PC-3 (cell line): ENCODE measurements around the gene ATP10B. TPM values are rescaled to one million over a fixed set of nuclear protein-coding genes. Genes with fewer than 3 reads are reported as not detected.

Source experiments
- ATAC-seq: fragments of 200-7000 bp; cut with Tn5 transposase; 2 replicates; pipeline ENCODE4 v1.9.1; 2020; ENCODE audit warnings: mild to moderate bottlenecking, moderate library complexity
- BruUV-seq: library from RNA; stranded (reverse); fragments of 400-500 nt; replicated peaks from 2 replicates; lab custom pipeline; 2021; lab: Mats Ljungman, UMichigan
- CTCF ChIA-PET: fragments of 300-600 bp; sonication (Branson Sonifier 250); formaldehyde crosslinking; loops from one replicate; lab custom pipeline; 2022; ENCODE audit warnings: antibody characterized with exemption; lab: Charles Lee
- POLR2A ChIA-PET: fragments of 300-600 bp; sonication (Branson Sonifier 250); formaldehyde crosslinking; loops from one replicate; lab custom pipeline; 2022; ENCODE audit warnings: antibody characterized with exemption; ENCODE audit not compliant: unreplicated experiment; lab: Charles Lee
- DNase-seq: peaks from one replicate; pipeline ENCODE4 v3.0.0-alpha.2; 2015
- H2AFZ ChIP-seq: fragments of 300-600 bp; sonication (generic); 2 replicates; pipeline ENCODE4 v1.6.0; 2016; ENCODE audit warnings: antibody characterized with exemption, low read length
- H3F3A ChIP-seq: fragments of 300-600 bp; sonication (generic); one replicate; pipeline ENCODE4 v1.6.0; 2017; ENCODE audit warnings: antibody characterized with exemption, low read length, control low read depth, mild to moderate bottlenecking; ENCODE audit not compliant: unreplicated experiment
- H3K27ac ChIP-seq: fragments of 300-600 bp; sonication (generic); 2 replicates; pipeline ENCODE4 v1.5.1; 2016; ENCODE audit warnings: mild to moderate bottlenecking, low read length
- H3K27me3 ChIP-seq: fragments of 300-600 bp; sonication (generic); 2 replicates; pipeline ENCODE4 v1.6.1; 2016; ENCODE audit warnings: low read length, mixed read lengths
- H3K36me3 ChIP-seq: fragments of 300-600 bp; sonication (generic); 2 replicates; pipeline ENCODE4 v1.6.1; 2016; ENCODE audit warnings: low read depth, mixed run types, low read length, mixed read lengths
- H3K4me1 ChIP-seq: fragments of 300-600 bp; sonication (generic); 2 replicates; pipeline ENCODE4 v1.5.1; 2016; ENCODE audit warnings: low read length; ENCODE audit not compliant: insufficient read depth
- H3K4me2 ChIP-seq: fragments of 300-600 bp; sonication (generic); 2 replicates; pipeline ENCODE4 v1.6.0; 2016; ENCODE audit warnings: low read length
- H3K4me3 ChIP-seq: fragments of 300-600 bp; sonication (generic); 2 replicates; pipeline ENCODE4 v1.5.1; 2016; ENCODE audit warnings: mild to moderate bottlenecking, low read length, mixed read lengths
- H3K79me2 ChIP-seq: fragments of 300-600 bp; sonication (generic); 2 replicates; pipeline ENCODE4 v1.6.1; 2017; ENCODE audit warnings: low read length, mixed read lengths
- H3K9ac ChIP-seq: fragments of 300-600 bp; sonication (generic); 2 replicates; pipeline ENCODE4 v1.6.0; 2016; ENCODE audit warnings: mild to moderate bottlenecking, low read length
- H3K9me2 ChIP-seq: fragments of 300-600 bp; sonication (generic); replicated peaks from 2 replicates; pipeline ENCODE4 v1.6.1; 2016; ENCODE audit warnings: mixed run types, low read length, mixed read lengths
- H3K9me3 ChIP-seq: fragments of 300-600 bp; sonication (generic); 2 replicates; pipeline ENCODE4 v1.6.1; 2016; ENCODE audit warnings: low read length, mixed read lengths
- H4K20me1 ChIP-seq: fragments of 300-600 bp; sonication (generic); 2 replicates; pipeline ENCODE4 v1.6.1; 2016; ENCODE audit warnings: low read length, mixed read lengths
- CTCF ChIP-seq: fragments of 300-600 bp; sonication (generic); conservative IDR thresholded peaks from 2 replicates; pipeline ENCODE4 v1.5.1; 2017; ENCODE audit warnings: antibody characterized with exemption, low read depth, mild to moderate bottlenecking, low read length
- EZH2 ChIP-seq: fragments of 300-600 bp; sonication (generic); IDR thresholded peaks from one replicate; pipeline ENCODE4 v1.6.1; 2017; ENCODE audit warnings: antibody characterized with exemption, mild to moderate bottlenecking, low read length; ENCODE audit not compliant: unreplicated experiment
- EZH2phosphoT487 ChIP-seq: fragments of 300-600 bp; sonication (generic); IDR thresholded peaks from 2 replicates; pipeline ENCODE4 v1.6.1; 2018; ENCODE audit warnings: mild to moderate bottlenecking, antibody characterized with exemption, low read length, borderline replicate concordance
- intact Hi-C: fragments of 100-400 bp; cut with micrococcal nuclease; formaldehyde crosslinking; loops from 2 replicates; pipeline ENCODE4 v1.9.0; 2023
- total RNA-seq: library from RNA; depleted of rRNA; stranded (reverse); fragments of >200 nt; gene quantifications from 2 replicates; pipeline ENCODE4 v1.2.3, GENCODE V29; 2014

ATP10B gene
- total RNA-seq, 1 experiment from 2014 or later, result not detected

GRCh38 chr5:160799184-160799583, 52.8 kb downstream of the ATP10B start:
- CTCF ChIA-PET, result no interaction called here
- Histone ChIP-seq H3F3A (no peaks in the 10 kb centered on the region), H3K4me2 (no peak overlapping the region), H3K27me3 (no peaks in the 10 kb centered on the region), H3K9ac (no peak overlapping the region), H3K36me3 (no peaks in the 10 kb centered on the region), H3K27ac (no peak overlapping the region), H3K4me1 (no peaks in the 10 kb centered on the region), H3K79me2 (no peaks in the 10 kb centered on the region), H2AFZ (no peak overlapping the region), H3K9me2 (no peaks in the 10 kb centered on the region), H4K20me1 (no peaks in the 10 kb centered on the region), H3K9me3 (0 out of 2 replicates have a peak, but pooled peaks cover 2% of the 10 kb centered on the region), H3K4me3 (no peak overlapping the region)
- TF ChIP-seq EZH2 (no peak), CTCF (no peak), EZH2phosphoT487 (no peak)
- no TSS peak for BruUV-seq
- DNase-seq (no peak), ATAC-seq (no peak)
- POLR2A ChIA-PET, result no interaction called here
- intact Hi-C loops, result no loop called here

- H3K9ac ChIP-seq, result no peak overlapping the region
- H3K4me3 ChIP-seq, result no peak overlapping the region
- intact Hi-C loops, result no loop called here
- H3K36me3 ChIP-seq, result no peaks in the 10 kb centered on the region
- H3K9me2 ChIP-seq, result no peaks in the 10 kb centered on the region
- no peak for DNase-seq
- H3K27me3 ChIP-seq, result no peaks in the 10 kb centered on the region
- no TSS peak for BruUV-seq
- POLR2A ChIA-PET, result no interaction called here
- H3K4me1 ChIP-seq, result no peaks in the 10 kb centered on the region
- no peak for ATAC-seq
- H3K79me2 ChIP-seq, result no peaks in the 10 kb centered on the region
- no peak for TF ChIP-seq EZH2phosphoT487
- no peak for TF ChIP-seq EZH2
- no peak for TF ChIP-seq CTCF
- H4K20me1 ChIP-seq, result no peaks in the 10 kb centered on the region
- H3F3A ChIP-seq, result no peaks in the 10 kb centered on the region
- H3K4me2 ChIP-seq, result no peak overlapping the region
- H3K9me3 ChIP-seq, result no peaks in the 10 kb centered on the region
- no peak overlapping the region for H2AFZ ChIP-seq
- no peak overlapping the region for H3K27ac ChIP-seq
- CTCF ChIA-PET, result no interaction called here
Measured at GRCh38 chr5:160797020-160797419, 55.0 kb downstream of the ATP10B start.

- H3K27me3 ChIP-seq, result no peaks in the 10 kb centered on the region
- DNase-seq (no peak), ATAC-seq (no peak)
- H4K20me1 ChIP-seq, result no peaks in the 10 kb centered on the region
- H3K4me1 ChIP-seq, result no peaks in the 10 kb centered on the region
- ChIA-PET CTCF (no interaction called here), POLR2A (no interaction called here)
- no peak for TF ChIP-seq CTCF
- TF ChIP-seq EZH2, result no peak
- no peak for TF ChIP-seq EZH2phosphoT487
- H3K4me2 ChIP-seq, result no peak overlapping the region
- no TSS peak for BruUV-seq
- no peaks in the 10 kb centered on the region for H3K9me2 ChIP-seq
- H3K4me3 ChIP-seq, result no peak overlapping the region
- no peaks in the 10 kb centered on the region for H3F3A ChIP-seq
- H2AFZ ChIP-seq, result no peak overlapping the region
- no peaks in the 10 kb centered on the region for H3K36me3 ChIP-seq
- no peak overlapping the region for H3K27ac ChIP-seq
- H3K79me2 ChIP-seq, result no peaks in the 10 kb centered on the region
- H3K9ac ChIP-seq, result no peak overlapping the region
- intact Hi-C loops, result no loop called here
- no peaks in the 10 kb centered on the region for H3K9me3 ChIP-seq
Measured at GRCh38 chr5:160793530-160793899, 58.5 kb downstream of the ATP10B start.
